HG02642 (cell line): ENCODE measurements around the gene WSCD1.

ENCODE experiments used
- ATAC-seq: cut with Tn5 transposase; IDR thresholded peaks from one replicate; pipeline ENCODE4 v1.9.1; 2021; ENCODE audit warnings: mild to moderate bottlenecking; ENCODE audit not compliant: unreplicated experiment, poor library complexity

Gene WSCD1

GRCh38 chr17:6084311-6085161 lies 14.4 kb downstream of the WSCD1 start:
- no peak for ATAC-seq

- ATAC-seq, result no peak
These were observed 15.6 kb downstream of the WSCD1 start for GRCh38 chr17:6085812-6086211.

GRCh38 chr17:6086603-6087400 lies 16.6 kb downstream of the WSCD1 start:
- no peak for ATAC-seq

- no peak for ATAC-seq
These were observed 18.0 kb downstream of the WSCD1 start for GRCh38 chr17:6088141-6088540.

GRCh38 chr17:6090253-6090652 lies 20.1 kb downstream of the WSCD1 start:
- ATAC-seq, result no peak

GRCh38 chr17:6092182-6092902 lies 22.2 kb downstream of the WSCD1 start:
- ATAC-seq, result no peak

- no peak for ATAC-seq
These were observed 22.8 kb downstream of the WSCD1 start for GRCh38 chr17:6092903-6093468.

GRCh38 chr17:6094453-6094852 lies 24.3 kb downstream of the WSCD1 start:
- no peak for ATAC-seq

- no peak for ATAC-seq
These were observed 24.7 kb downstream of the WSCD1 start for GRCh38 chr17:6094926-6095325.

- ATAC-seq, result no peak
These were observed 25.3 kb downstream of the WSCD1 start for GRCh38 chr17:6095501-6095900.

- ATAC-seq, result no peak
These were observed 26.2 kb downstream of the WSCD1 start for GRCh38 chr17:6096201-6097004.

- ATAC-seq, result no peak
These were observed 26.8 kb downstream of the WSCD1 start for GRCh38 chr17:6097005-6097279.

- ATAC-seq, result no peak
These were observed 28.1 kb downstream of the WSCD1 start for GRCh38 chr17:6098050-6098822.

- ATAC-seq, result no peak
These were observed 28.6 kb downstream of the WSCD1 start for GRCh38 chr17:6098823-6099180.

- no peak for ATAC-seq
These were observed 29.3 kb downstream of the WSCD1 start for GRCh38 chr17:6099492-6099891.

GRCh38 chr17:6100146-6100545 lies 30.0 kb downstream of the WSCD1 start:
- ATAC-seq, result no peak

- no peak for ATAC-seq
These were observed 30.8 kb downstream of the WSCD1 start for GRCh38 chr17:6100891-6101500.

GRCh38 chr17:6101706-6102105 lies 31.5 kb downstream of the WSCD1 start:
- ATAC-seq, result no peak

GRCh38 chr17:6102615-6103014 lies 32.4 kb downstream of the WSCD1 start:
- ATAC-seq, result no peak
